Bronchial epithelial cell (primary cell): Measurements from ENCODE around the gene MINDY4. TPM values are rescaled to one million over a fixed set of nuclear protein-coding genes. Genes with fewer than 3 reads are reported as not detected.

Source experiments
- DNase-seq: peaks from one replicate; pipeline ENCODE4 v3.0.0-alpha.2; 2010; ENCODE audit warnings: low read depth
- FAIRE-seq: peaks from 2 replicates; lab custom pipeline; 2011; peaks lifted over from hg19 to GRCh38; lab: Jason Lieb, UNC
- H3K27me3 ChIP-seq: 2 replicates; pipeline ENCODE4 v1.5.1; 2011; ENCODE audit warnings: low read length; ENCODE audit not compliant: control insufficient read depth, insufficient read depth
- H3K36me3 ChIP-seq: 2 replicates; pipeline ENCODE4 v1.5.1; 2011; ENCODE audit warnings: low read length; ENCODE audit not compliant: control insufficient read depth, insufficient read depth
- H3K4me3 ChIP-seq: 2 replicates; pipeline ENCODE4 v1.5.1; 2011; ENCODE audit warnings: mild to moderate bottlenecking, low read depth, low read length, control low read depth
- CTCF ChIP-seq: IDR thresholded peaks from 2 replicates; pipeline ENCODE4 v1.5.1; 2011; ENCODE audit warnings: mild to moderate bottlenecking, moderate library complexity, low read length, control low read depth, inconsistent platforms; ENCODE audit not compliant: insufficient read depth, severe bottlenecking
- total RNA-seq: library from RNA; depleted of rRNA; stranded (reverse); fragments of >200 nt; gene quantifications from 2 replicates; pipeline ENCODE4 v1.2.1, GENCODE V29; 2014

Gene MINDY4
- total RNA-seq, 1 donor from 2014 or later, result 1.1 TPM

- Histone ChIP-seq H3K27me3 (peaks cover 1% of the 10 kb centered on the region), H3K4me3 (no peak overlapping the region), H3K36me3 (no peaks in the 10 kb centered on the region)
- no peak for DNase-seq
- TF ChIP-seq CTCF, result no peak
- no peak for FAIRE-seq
Measured at GRCh38 chr7:30917216-30917893, 146.1 kb downstream of the MINDY4 start.

- DNase-seq (no peak), FAIRE-seq (no peak)
- H3K4me3 ChIP-seq, result no peak overlapping the region
- H3K36me3 ChIP-seq, result no peaks in the 10 kb centered on the region
- TF ChIP-seq CTCF, result no peak
- no peaks in the 10 kb centered on the region for H3K27me3 ChIP-seq
Measured at GRCh38 chr7:30918676-30919075, 147.5 kb downstream of the MINDY4 start.

DNA sequence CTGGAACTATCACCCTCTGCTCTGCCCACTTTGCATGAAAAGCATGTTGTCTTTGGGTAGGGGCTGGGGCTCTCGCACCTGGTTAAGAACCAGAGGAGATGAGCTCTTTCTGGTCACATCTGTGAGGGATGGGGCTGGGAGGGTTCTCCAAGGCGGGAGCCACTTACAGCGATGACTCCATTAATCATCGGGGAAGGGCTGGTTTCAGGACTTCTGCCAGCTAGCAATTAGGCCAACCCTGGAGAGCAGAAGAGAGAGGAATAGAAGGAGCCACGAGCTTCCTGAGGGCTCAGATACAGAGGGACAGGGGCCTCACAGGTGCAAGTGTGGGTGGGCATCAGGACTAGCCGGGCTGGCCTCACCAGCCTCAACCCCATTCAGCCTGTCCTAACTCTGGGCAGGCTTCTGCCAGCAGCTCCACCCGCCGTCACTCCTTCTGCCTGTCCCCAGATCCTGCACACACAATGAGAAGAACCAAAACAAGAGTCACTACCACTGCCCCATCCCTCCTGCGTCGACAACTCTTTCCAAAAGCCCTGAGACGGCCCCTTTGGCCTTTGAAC is 148.9 kb downstream of the MINDY4 start:
- no peak for FAIRE-seq
- no peaks in the 10 kb centered on the region for H3K27me3 ChIP-seq
- H3K36me3 ChIP-seq, result no peaks in the 10 kb centered on the region
- no peak for DNase-seq
- H3K4me3 ChIP-seq, result no peak overlapping the region
- no peak for TF ChIP-seq CTCF

- DNase-seq (no peak), FAIRE-seq (no peak)
- Histone ChIP-seq H3K27me3 (no peaks in the 10 kb centered on the region), H3K36me3 (no peaks in the 10 kb centered on the region), H3K4me3 (no peak overlapping the region)
- no peak for TF ChIP-seq CTCF
Measured at GRCh38 chr7:30920584-30921539, 149.6 kb downstream of the MINDY4 start.

- FAIRE-seq (no peak), DNase-seq (no peak)
- no peak for TF ChIP-seq CTCF
Measured at GRCh38 chr7:30921540-30922401, 150.6 kb downstream of the MINDY4 start.

More at GRCh38 chr7:30921540-30922401, 150.6 kb downstream of the MINDY4 start:
- no peaks in the 10 kb centered on the region for H3K27me3 ChIP-seq
- H3K4me3 ChIP-seq, result no peak overlapping the region
- H3K36me3 ChIP-seq, result no peaks in the 10 kb centered on the region
